SIG-M5 (cell line): Measurements from ENCODE around the gene CDC14A.
A peak's percentile ranks its signal among the peaks of the same experiment; 100 is the strongest.
"Not testable (repeated sequence)": the region's sequence is repeated elsewhere in the genome, so short reads cannot be mapped to it uniquely, and the experiment has no call there.

Experiments used
- DNase-seq: peaks from one replicate; lab custom pipeline; 2025; lab: John Stamatoyannopoulos, UW

Gene CDC14A

DNA sequence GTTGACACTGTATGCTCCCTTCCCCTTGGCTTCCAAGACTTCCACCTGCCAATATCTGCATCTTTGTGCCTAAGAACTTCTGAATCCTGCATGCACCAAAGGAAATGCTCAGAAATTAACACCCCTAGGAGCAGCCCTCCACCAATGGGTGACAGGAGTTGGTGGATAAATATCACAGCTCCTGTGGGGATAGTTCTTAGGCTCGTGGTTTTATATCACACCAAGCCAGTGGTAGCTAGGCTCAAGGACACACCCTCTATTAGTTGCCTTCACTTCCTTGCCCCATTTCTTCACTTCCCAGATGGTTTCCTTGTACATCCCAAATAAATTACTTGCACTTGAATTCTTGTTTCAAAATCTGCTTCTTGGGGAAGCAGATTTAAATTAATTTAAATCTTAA, 16.9 kb upstream of the CDC14A start:
- DNase-seq, result no peak

DNA sequence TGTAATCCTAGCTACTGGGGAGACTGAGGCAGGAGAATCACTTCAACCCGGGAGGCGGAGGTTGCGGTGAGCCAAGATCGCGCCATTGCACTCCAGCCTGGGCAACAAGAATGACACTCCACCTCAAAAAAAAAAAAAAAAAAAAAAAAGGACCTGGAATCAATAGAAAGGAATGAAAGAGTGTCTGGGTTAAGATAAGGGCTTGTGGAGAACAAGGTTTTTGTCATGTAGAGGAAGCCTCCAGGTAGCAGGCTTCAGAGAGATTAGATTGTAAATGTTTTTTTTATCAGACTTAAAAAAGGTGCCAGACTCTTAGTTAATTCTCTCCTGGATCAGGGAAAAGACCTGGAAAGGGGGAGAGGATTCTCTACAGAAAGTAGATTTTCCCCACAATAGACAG, 14.4 kb upstream of the CDC14A start:
- not testable (repeated sequence) for DNase-seq

DNA sequence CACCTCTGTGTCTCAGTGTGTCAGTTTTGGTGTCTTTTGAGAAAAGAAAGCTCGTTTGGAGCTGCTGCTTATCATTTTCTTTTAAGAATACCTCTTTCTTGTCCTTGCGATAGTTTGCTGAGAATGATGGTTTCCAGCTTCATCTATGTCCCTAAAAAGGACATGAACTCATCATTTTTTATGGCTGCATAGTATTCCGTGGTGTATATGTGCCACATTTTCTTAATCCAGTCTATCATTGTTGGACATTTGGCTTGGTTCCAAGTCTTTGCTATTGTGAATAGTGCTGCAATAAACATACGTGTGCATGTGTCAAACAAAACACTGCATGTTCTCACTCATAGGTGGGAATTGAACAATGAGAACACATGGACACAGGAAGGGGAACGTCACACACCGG, 12.6 kb upstream of the CDC14A start:
- not testable (repeated sequence) for DNase-seq

DNA sequence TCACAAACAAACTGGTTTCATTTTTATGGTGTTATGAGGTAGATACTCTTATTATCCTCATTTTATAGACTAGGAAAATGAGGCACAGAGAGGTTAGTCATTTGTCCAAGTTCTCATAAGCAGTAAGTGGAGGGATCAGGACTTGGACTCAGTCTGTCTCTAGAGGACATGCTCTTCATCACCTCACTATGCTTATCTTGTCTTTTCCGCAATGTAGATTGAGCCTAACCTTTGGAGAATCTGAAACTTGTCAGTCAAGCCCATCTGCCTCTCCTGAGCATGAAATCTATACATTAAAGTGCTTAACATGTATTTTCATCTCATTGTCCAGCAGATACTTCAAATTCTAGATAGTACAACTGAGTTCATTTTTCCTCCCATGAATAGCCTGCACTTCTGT, 11.8 kb upstream of the CDC14A start:
- no peak for DNase-seq

DNA sequence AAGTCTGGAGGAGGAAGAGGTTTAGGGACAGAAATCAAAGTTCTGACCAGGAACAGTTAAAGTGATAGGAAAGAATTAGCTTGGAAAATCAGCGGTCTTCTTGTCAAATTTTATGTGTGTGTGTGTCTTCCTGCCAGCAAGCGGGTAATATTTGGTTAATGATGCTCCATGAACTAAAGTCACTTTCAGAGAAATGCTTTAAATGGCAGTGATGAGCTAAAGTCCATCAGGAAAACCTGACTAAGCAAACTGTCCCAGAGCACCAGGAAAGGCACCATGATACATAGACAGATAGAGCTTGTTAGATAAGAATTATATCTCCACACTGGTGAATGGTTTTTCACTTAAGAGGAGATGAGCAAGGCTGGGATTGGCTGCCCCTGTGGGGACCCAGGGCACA, 10.0 kb upstream of the CDC14A start:
- no peak for DNase-seq

DNA sequence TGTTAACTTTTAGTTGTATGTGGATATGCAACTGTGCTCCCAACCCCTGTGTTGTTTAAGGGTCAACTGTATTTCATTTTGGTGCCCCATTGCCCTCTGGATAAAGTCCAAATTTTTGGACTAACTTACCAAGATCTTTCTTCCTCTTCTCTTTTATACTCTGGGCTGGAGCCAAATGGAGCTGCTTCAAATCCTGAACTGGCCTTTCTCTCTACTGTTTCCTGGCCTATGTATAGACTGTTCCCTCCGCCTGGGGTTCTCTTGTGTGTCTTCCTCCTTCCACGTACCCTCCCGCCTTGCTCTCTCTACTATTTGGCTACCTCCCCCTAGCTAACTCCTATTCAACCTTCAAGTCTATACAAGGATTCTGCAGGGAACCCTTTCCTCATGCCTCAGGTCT, 8.4 kb upstream of the CDC14A start:
- DNase-seq, result no peak

DNA sequence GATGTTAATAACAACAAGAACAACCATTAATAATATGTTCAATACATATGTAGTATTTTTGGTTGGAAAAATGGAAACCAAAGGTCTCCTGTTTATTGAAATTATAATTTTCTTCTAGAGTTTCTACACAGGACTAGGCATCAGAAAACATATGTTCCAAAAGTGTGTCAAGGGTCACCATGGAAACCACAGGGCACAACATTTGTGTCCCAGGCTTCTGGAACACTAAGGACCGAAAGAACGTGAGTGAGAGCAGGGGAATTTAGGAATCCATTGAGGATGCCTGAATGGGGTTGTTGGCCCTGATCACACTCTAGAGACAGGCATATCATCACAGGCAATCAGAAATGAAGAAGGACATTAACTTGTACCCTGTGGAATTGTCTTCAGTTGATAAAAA, 7.5 kb upstream of the CDC14A start:
- no peak for DNase-seq

DNA sequence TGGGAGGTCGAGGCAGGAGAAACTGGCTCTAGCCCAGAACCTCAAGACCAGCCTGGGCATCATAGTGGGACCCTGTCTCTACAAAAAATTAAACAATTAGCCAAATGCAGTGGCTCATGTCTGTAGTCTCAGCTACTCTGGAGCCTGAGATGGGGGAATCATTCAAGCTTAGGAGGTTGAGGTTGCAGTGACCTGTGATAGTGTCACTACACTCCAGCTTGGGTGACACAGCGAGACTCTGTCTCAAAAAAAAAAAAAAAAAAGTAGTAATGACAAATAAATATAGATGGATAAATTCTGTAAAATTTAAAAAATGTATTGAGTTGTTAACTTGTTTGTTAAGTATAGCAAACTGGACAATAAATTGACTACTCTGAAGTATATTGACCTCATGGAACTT, 5.9 kb upstream of the CDC14A start:
- no peak for DNase-seq

DNA sequence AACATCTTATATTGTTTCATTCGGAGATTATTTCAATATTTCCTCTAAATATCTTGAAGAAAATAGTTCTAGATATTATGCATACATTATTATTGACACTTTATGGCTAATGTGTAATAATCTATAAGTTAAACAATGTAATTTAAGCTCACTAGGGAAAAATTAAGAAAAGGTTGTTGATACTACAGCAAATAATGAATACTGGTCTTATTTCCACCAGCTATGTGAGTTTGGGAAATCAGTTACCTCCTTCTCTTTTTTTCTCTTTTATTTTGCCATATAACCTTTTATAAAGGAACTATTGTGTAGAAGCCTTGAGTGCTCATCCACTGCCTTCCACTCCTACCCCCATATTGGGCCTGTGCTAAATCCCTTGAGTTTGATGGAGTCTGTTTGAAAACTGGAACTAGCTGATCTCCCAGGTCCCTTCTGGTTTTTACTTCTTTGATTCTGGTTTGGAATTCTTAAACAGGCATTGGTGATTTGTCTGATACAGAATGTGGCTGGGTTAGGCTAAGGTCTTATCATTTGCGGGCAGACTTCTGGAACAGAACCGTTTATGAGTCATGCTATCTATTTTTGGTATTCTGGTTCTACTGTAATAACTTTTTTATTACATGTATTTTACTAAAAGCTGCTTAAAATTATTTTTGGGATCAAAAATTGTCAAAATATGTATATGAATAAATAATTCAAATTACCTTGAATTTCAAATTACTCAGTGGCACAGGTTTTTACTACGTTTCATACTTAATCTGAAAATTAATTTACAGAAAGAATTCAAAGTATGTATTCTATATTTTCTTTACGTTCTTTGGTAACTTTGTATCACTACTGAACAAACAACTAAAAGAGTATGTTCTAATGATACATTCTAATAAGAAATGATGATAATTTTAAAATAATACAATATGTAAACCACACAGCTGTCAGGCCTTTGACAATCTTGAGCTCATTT, 5.0 kb upstream of the CDC14A start:
- no peak for DNase-seq

DNA sequence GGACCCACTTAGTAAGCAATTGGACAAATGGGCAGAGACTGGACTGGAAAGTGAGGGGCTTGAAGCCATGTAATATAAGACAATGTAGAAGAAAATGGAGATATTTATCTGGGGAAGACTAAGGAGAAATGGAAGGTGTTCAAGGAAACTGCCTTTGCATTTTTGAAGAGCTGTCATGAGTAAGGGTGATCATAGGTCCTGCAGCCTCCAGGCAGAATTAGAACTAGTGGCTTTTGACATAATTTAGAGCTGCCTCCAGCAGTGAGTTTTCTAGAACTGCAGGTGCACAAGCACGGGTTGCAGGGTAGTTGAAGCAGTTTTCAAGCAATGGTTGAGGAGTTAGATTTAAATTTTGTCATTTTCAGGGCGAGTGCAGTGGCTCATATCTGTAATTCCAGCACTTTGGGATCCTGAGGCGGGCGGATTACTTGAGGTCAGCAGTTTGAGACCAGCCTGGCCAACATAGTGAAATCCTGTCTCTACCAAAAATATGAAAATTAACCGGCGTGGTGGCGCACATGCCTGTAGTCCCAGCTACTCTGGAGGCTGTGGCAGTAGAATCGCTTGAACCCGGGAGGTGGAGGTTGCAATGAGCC, 3.7 kb upstream of the CDC14A start:
- DNase-seq, result no peak

DNA sequence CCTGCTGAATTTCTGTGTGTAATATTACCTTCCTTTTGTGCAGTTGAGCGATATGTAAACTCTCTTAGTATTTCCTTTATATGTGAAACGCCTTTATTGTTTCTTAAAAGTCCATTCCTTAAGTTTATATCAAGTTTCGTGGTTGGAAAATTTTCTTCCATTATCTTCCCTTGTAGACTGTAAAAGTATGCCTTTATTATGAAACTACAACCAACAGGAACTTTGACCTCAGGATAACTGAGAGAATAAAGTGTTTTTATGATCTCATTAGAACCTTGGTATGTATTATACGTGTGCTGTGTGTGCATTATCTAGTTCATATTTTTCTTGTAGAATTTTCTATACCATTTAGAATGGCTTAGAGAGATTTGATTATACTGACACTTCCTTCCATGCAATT, 3.1 kb upstream of the CDC14A start:
- no peak for DNase-seq

DNA sequence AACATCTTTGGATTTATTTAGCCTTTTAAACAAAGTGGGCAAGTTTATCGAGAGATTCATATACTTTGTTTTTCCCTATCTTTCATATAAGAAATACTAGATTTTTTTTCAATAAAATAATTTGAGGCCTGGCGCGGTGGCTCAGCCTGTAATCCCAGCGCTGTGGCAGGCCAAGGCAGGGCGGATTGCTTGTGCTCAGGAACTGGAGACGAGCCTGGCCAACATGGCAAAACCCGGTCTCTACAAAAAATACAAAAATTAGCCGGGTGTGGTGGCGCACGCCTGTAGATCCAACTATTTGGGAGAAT, 1.6 kb upstream of the CDC14A start:
- no peak for DNase-seq

DNA sequence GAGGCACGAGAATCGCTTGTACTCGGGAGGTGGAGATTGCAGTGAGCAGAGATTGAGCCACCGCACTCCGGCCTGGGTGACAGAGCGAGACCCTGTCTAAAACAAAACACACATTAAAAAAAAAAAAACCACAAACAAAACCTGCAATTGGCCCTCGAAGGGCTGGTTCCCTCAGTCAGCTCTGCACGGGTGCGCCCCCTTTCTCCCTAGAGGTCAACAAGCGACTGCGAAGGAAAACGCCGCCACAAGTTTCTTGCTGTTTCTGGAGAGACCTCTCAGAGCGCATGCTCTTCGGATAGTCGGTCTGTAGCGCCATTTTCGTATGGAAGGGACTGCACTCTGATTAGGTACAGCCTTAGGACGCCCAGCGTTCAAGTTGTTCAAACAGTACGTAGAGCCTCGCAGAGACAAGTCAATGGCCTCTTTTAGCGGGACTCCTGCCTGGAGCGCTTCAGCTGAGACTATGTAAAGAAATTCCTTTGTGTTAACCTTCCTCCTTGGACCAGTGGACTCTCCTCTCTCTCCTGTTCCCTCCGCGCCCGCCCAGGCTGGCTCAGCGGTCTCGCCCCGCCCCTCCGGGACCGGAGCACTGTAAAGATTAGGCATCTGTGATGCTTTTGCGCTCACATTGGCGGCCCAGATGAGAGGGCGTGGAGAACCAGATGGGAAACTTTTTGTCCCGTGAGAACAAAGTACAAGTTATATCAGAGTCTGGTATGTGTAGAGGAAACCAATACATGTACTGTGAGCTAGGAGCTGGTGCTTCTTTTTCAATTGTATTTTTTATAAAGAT, 1.0 kb upstream of the CDC14A start:
- DNase-seq, result peak; percentile 79

DNA sequence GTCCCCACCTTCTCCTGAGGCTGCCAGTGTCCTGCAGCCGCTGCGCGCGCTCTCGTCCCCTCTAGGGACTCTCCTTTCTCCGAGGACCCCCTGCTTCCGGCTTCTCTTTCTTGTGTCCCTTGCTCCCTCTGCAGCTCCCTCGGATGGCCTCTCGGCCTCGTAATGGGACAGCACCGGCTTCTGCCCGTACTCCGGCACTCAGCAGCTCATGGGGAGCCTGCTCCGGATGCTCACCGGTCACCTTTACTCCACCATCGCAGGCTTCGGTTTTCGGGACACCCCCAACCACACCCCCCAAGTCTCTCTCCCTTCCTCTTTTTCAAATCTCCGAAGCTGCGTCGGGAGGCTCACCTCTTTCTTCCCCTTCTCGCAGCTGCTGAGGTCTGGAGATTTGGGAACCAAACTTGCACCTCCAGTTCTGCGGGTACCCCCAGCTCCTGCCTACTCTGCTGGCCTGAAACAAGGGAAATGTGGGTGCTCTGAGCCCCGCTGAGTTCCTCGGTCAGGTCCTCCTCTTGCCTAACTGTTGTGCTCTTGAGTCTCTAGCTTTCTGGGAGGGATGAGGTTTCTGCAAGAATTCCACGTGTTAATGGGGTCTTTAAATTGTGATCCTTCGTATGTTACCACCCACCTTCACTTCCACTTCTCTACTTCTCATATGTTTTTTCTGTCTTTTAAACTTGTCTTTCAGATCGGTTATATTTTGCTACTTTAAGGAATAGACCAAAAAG, 930 bp downstream of the CDC14A start:
- no peak for DNase-seq

DNA sequence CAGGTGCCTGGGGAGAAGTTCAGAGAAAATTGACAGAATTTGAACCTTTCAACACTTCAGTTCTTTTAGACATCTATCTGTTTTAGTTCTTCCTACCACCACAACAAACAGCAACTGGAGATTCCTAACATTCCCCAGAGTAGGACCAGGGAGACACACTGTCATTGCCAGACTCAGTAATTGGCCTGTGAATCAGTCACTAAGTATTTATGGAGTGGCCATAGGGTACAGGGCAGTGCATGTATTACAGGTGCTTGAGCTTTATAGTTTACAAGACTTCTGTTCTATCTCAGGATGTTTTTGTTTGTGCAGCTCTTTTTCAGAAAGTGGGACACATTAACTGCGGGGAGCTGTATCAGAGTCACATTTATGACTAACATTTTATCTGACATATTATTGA, 1.7 kb downstream of the CDC14A start:
- no peak for DNase-seq

DNA sequence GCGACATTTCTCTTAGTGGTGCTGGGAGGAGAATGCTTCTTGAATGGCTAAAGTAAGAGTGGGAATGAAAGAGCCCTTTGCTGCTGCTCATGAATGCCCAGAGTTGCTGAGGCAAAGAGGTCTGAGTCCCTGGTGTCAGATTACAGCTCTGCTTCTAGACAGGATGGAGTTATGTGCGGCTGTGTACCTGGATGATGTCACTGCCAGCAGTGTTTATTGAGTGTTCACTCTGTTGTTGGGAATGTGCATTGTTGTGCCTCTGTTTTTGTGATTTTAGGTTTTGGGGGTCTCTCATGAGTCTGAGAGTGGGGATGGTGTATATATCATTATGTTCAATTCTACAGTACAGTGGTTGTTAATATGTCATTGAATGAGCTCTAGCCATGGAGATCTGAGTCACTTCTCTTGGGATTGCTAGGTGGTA, 2.7 kb downstream of the CDC14A start:
- DNase-seq, result no peak

DNA sequence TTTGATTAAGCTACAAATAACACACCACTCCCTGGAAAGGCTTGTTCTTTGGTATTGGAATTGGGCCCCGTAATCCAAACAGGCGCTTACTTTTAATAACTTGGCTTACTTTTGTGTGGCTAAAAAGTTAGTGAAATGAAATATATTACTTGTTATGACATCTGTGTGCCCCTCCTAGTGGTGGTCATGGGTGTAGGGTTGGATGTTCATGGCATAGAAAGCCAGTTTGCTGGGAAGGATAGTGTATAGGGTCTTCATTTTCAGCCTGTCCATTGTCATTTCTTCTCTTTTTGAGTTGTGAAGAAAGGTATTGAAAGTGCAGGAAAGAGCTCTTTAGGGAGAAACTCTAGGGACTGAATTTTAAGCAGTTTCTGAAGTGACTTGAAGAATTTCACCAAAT, 5.9 kb downstream of the CDC14A start:
- DNase-seq, result no peak

DNA sequence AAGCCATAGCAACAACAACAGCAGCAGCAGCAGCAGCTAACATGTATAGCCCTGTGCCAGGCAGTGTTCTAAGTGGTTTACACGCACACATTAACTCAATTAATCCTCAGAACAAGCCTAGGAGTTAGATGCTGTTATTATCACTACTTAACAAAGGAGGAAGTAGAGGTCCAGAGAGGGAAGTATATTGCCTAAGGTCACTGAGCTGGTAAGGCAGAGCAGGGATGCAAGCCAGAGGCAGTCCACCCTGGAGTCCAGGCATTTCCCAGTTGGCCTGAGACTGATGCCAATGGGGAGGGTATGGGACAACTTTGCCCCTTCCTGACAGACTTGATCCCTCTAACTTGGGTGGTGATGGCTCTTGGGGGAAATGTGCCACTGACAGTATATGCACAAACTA, 6.8 kb downstream of the CDC14A start:
- DNase-seq, result no peak

DNA sequence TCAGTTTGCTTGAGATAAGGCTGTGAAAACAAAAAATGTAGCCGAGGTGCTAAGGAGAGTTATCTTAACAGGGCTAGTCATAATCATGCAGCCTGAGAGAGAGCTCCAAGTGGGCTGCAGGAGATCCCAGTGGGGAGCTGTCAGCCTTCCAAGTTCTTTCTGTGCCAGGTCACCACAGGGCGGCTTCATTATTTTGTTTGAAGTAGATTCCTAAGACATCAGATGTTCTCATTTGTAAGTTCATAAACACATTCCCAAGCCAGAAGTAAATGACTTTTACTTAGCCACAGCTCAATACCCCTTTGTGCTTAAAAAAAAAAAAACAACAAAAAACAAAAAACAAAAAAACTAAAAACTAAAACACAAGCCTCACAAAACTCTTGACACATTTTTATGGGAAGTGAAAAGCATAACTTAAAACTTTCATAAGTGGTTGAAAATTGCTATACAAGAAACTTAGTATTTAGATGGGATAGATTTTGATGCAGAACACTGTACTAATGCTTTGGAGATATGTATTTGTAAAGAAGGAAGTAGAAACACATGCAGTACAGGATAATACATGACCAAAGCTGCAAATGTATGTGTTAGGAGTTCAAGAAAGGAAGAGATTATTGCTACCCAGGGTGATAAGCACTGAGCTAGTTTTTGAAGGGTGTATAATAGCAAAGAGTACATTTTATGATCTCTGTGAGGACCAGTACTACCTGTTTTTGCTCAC, 8.6 kb downstream of the CDC14A start:
- no peak for DNase-seq

DNA sequence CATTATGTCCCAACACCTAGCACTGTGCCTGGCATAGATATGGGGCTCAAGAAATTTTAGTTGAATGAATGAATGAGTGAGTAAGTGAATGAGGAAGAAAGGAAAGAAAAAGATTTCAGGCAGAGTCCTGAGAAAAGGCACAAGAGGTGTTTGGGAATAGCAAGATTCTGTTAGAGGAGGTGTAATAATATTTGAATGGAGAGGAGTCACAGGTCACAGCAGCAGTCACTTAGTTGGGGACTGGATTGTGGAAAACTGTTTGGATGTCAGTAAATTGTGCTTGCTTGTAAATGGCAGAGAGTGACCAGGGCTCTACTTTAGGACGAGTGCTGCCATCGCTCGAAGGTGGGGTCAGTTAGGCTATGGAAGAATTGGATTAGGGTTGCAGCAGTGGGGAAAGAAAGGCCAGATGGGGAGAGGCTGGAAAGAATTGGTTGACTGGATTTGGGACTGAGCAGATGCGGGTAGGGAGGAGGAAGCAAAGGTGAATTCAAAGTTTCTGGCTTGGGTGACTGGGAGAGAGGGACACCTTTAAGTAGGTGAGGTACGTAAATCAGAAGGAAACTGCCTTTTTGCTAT, 9.3 kb downstream of the CDC14A start:
- DNase-seq, result no peak

DNA sequence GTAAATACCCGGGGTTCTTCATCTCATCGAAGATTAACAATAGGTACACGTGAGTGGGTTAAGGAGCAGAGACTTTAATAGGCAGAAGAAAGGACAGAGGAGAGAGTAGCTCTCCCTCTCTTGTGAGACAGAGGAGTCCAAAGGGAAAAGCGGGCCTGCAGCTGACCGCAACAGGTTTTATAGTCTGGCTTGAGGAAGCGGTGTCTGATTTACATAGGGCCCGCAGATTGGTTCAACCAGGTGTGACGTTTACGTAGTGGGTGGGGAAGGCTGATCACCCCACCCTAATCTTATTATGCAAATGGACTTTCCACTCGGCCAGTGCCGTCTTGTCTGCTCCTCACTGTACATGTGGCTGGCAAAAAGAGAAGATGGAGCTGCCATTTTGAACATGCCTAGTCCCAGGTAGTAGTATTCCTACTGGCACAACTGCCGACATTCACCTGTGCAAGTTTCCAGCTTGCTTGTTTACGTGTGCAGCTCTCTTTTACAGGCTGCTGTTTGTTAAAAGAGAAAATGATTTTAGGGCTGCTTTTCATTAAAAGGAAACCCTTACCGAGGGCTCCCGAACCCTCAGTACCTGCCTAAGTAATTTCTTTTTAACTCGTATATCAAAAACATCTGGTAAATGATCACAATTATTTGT, 10.6 kb downstream of the CDC14A start:
- DNase-seq, result no peak
